Body of pancreas (tissue), 4 donors: ENCODE measurements around the gene PTPRJ. TPM values are rescaled to one million over a fixed set of nuclear protein-coding genes. Genes with fewer than 3 reads are reported as not detected.

ENCODE experiments used
- ATAC-seq: fragments of 150-250 bp; one replicate; pipeline ENCODE4 v1.9.1; 2016
- DNase-seq, 4 donors: peaks; one replicate each; pipeline ENCODE4 v3.0.0-alpha.2; 2019
- H3K27ac ChIP-seq, 4 donors: fragments of 200-600 bp; sonication (generic); 1 replicate in 3 of 4; 2 replicates in 1 of 4; pipeline versions ENCODE4 v1.5.1 to v1.6.1; 2016 to 2019; ENCODE audit warnings: mild to moderate bottlenecking in 1 of 4, mixed read lengths in 1 of 4, moderate library complexity in 1 of 4
- H3K27me3 ChIP-seq, 2 donors: fragments of 200-600 bp; sonication (generic); one replicate each; pipeline ENCODE4 v1.6.0; 2016; ENCODE audit warnings: mild to moderate bottlenecking in 1 of 2
- H3K36me3 ChIP-seq, 2 donors: fragments of 200-600 bp; sonication (generic); replicated peaks in 1 of 2; 2 replicates each; pipeline ENCODE4 v1.5.1; 2016; ENCODE audit warnings: low read depth in 2 of 2; ENCODE audit not compliant: insufficient read depth in 1 of 2
- H3K4me1 ChIP-seq: fragments of 200-600 bp; sonication (generic); one replicate; pipeline ENCODE4 v1.6.0; 2016
- H3K4me3 ChIP-seq, 2 donors: fragments of 200-600 bp; sonication (generic); 1 replicate in 1 of 2; 2 replicates in 1 of 2; pipeline ENCODE4 v1.5.1; 2016 to 2019
- H3K9me3 ChIP-seq, 3 donors: fragments of 200-600 bp; sonication (generic); 1 replicate in 2 of 3; 2 replicates in 1 of 3; pipeline ENCODE4 v1.5.1; 2016
- CTCF ChIP-seq, 7 experiments: fragments of 450-650 bp in 4 of 7; fragments of 200-600 bp in 3 of 7; sonication (generic) in 3 of 7; IDR thresholded peaks; one replicate each; pipeline ENCODE4 v1.5.1; 2016 to 2019; ENCODE audit warnings: antibody characterized with exemption in 7 of 7
- POLR2A ChIP-seq, 3 donors: fragments of 450-650 bp; IDR thresholded peaks; one replicate each; pipeline ENCODE4 v1.6.1; 2016; ENCODE audit warnings: antibody characterized with exemption in 3 of 3, mild to moderate bottlenecking in 2 of 3
- WGBS, 2 donors: methylation state at CpG; one replicate each; pipeline ENCODE4 v1.1.5; 2017; 5-methylcytosine and 5-hydroxymethylcytosine counted together
- intact Hi-C: fragments of 100-400 bp; cut with DNase I; formaldehyde crosslinking; loops from one replicate; pipeline ENCODE4 v1.15.1; 2023
- total RNA-seq, 2 donors: library from RNA; depleted of rRNA; stranded (reverse); fragments of >200 nt; gene quantifications; one replicate each; pipeline ENCODE4 v1.1.0, GENCODE V29; 2016

Gene PTPRJ
- total RNA-seq, 2 donors from 2014 or later = 10.9 to 17.1 TPM

DNA sequence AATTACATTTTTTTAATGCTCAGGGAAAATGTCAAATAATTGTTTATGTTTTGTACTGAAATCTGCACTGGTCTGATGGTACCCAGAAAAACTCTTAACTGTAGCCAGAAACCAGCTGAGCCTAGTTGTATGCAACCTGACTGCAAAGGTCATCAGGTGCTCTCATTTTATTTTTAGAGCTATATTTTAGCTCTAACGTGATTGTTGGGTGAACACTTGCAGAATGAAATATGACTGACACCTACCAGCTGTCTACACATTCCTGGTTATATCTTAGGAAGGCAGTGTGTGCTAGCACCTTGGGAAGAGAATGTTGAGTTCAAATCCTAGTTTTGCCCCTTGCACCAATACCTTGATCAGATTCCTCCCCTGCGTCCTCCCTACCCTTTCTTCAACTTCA, 23.6 kb downstream of the PTPRJ start:
- WGBS, 2 donors = 53 to 54% methylated on average over 2 of the region's 2 CpGs
- no peaks in the 10 kb centered on the region for H3K36me3 ChIP-seq
- TF ChIP-seq CTCF (IDR thresholded peaks at IDR 0.05) (no peak), POLR2A (IDR thresholded peaks at IDR 0.05) (no peak)
- no peak for ATAC-seq
- no peak overlapping the region for H3K27ac ChIP-seq
- H3K4me3 ChIP-seq = no peak overlapping the region
- intact Hi-C loops = no loop called here
- H3K4me1 ChIP-seq = peaks cover 15% of the 10 kb centered on the region
- H3K27me3 ChIP-seq = no peaks in the 10 kb centered on the region
- DNase-seq = no peak
- H3K9me3 ChIP-seq = no peaks in the 10 kb centered on the region

GRCh38 chr11:48004456-48004855, 24.1 kb downstream of the PTPRJ start:
- 93 to 100% methylated on average over 2 of the region's 2 CpGs for WGBS, 2 donors
- intact Hi-C loops = no loop called here
- no peak overlapping the region for H3K27ac ChIP-seq
- H3K4me1 ChIP-seq = peaks cover 12% of the 10 kb centered on the region
- TF ChIP-seq CTCF (IDR thresholded peaks at IDR 0.05) (no peak), POLR2A (IDR thresholded peaks at IDR 0.05) (no peak)
- DNase-seq (no peak), ATAC-seq (no peak)
- H3K27me3 ChIP-seq = no peaks in the 10 kb centered on the region
- H3K9me3 ChIP-seq = no peaks in the 10 kb centered on the region
- no peaks in the 10 kb centered on the region for H3K36me3 ChIP-seq
- no peak overlapping the region for H3K4me3 ChIP-seq

- 62 to 80% methylated on average over 4 of the region's 4 CpGs for WGBS, 2 donors
- TF ChIP-seq POLR2A (IDR thresholded peaks at IDR 0.05) = no peak
- no peak for TF ChIP-seq CTCF (IDR thresholded peaks at IDR 0.05)
- Histone ChIP-seq H3K27me3 (no peaks in the 10 kb centered on the region), H3K27ac (no peak overlapping the region), H3K9me3 (no peaks in the 10 kb centered on the region), H3K36me3 (no peaks in the 10 kb centered on the region), H3K4me1 (peaks cover 12% of the 10 kb centered on the region), H3K4me3 (no peak overlapping the region)
- intact Hi-C loops = no loop called here
- DNase-seq = no peak
- no peak for ATAC-seq
These were observed 24.8 kb downstream of the PTPRJ start for GRCh38 chr11:48005136-48005535.

GRCh38 chr11:48005831-48006270, 25.5 kb downstream of the PTPRJ start:
- ATAC-seq (no peak), DNase-seq (no peak)
- H3K4me3 ChIP-seq = no peak overlapping the region
- no peaks in the 10 kb centered on the region for H3K27me3 ChIP-seq
- H3K36me3 ChIP-seq = no peaks in the 10 kb centered on the region
- H3K4me1 ChIP-seq = peaks cover 12% of the 10 kb centered on the region
- no peaks in the 10 kb centered on the region for H3K9me3 ChIP-seq
- intact Hi-C loops = no loop called here
- TF ChIP-seq POLR2A (IDR thresholded peaks at IDR 0.05) (no peak), CTCF (IDR thresholded peaks at IDR 0.05) (no peak)
- 65 to 66% methylated on average over 4 of the region's 4 CpGs for WGBS, 2 donors
- H3K27ac ChIP-seq = no peak overlapping the region

GRCh38 chr11:48006301-48006992, 26.1 kb downstream of the PTPRJ start:
- H3K9me3 ChIP-seq = no peaks in the 10 kb centered on the region
- ATAC-seq (peak; percentile 21), DNase-seq (no peak)
- H3K4me3 ChIP-seq = no peak overlapping the region
- TF ChIP-seq CTCF (IDR thresholded peaks at IDR 0.05) (no peak), POLR2A (IDR thresholded peaks at IDR 0.05) (no peak)
- intact Hi-C loops = no loop called here
- peak overlapping the region in 1 of 4 donors; percentile 57 for H3K27ac ChIP-seq
- WGBS, 2 donors = 67 to 73% methylated on average over 5 of the region's 5 CpGs
- no peaks in the 10 kb centered on the region for H3K27me3 ChIP-seq
- H3K36me3 ChIP-seq = no peaks in the 10 kb centered on the region
- H3K4me1 ChIP-seq = peaks cover 7% of the 10 kb centered on the region
